Body of pancreas (tissue), 4 donors: ENCODE measurements around the gene NAB1.

Source experiments
- POLR2A ChIP-seq, 3 donors: fragments of 450-650 bp; IDR thresholded peaks; one replicate each; pipeline ENCODE4 v1.6.1; 2016; ENCODE audit warnings: antibody characterized with exemption in 3 of 3, mild to moderate bottlenecking in 2 of 3
- TF ChIP-seq, protein P1 (sequence below), 7 experiments: fragments of 450-650 bp in 4 of 7; fragments of 200-600 bp in 3 of 7; sonication (generic) in 3 of 7; IDR thresholded peaks; one replicate each; pipeline ENCODE4 v1.5.1; 2016 to 2019; ENCODE audit warnings: antibody characterized with exemption in 7 of 7

DNA sequence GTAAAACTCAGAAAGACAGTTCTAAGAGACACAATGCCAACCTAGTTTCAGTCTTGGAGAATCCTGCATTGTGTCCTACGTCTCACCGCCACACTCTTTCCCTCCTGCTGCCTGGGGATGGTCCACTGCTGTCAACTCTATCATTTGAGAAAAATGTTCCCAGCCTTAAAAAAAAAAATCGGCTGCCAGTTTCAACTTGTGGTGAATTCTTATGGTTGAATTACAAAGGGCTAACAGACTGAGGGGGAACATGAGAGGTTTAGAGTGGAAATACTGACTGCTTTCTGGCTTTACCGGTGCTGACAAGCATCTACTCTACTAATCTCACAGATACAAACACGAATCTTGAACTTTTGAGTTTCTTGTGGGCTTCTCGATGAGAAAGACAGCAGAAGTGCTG, 74.0 kb downstream of the NAB1 start:
- TF ChIP-seq, protein P1, sequence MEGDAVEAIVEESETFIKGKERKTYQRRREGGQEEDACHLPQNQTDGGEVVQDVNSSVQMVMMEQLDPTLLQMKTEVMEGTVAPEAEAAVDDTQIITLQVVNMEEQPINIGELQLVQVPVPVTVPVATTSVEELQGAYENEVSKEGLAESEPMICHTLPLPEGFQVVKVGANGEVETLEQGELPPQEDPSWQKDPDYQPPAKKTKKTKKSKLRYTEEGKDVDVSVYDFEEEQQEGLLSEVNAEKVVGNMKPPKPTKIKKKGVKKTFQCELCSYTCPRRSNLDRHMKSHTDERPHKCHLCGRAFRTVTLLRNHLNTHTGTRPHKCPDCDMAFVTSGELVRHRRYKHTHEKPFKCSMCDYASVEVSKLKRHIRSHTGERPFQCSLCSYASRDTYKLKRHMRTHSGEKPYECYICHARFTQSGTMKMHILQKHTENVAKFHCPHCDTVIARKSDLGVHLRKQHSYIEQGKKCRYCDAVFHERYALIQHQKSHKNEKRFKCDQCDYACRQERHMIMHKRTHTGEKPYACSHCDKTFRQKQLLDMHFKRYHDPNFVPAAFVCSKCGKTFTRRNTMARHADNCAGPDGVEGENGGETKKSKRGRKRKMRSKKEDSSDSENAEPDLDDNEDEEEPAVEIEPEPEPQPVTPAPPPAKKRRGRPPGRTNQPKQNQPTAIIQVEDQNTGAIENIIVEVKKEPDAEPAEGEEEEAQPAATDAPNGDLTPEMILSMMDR (IDR thresholded peaks at IDR 0.05), result no peak
- TF ChIP-seq POLR2A (IDR thresholded peaks at IDR 0.05), result no peak
